SK-N-MC (cell line): ENCODE data around the gene MAPK8IP2.

Experiments used
- EZH2 ChIP-seq: fragments of 200-600 bp; sonication (generic); IDR thresholded peaks from one replicate; pipeline ENCODE4 v1.6.1; 2017; ENCODE audit warnings: antibody characterized with exemption
- POLR2AphosphoS5 ChIP-seq: IDR thresholded peaks from 2 replicates; pipeline ENCODE4 v1.6.1; 2012; ENCODE audit warnings: mild to moderate bottlenecking, low read depth, low read length, borderline replicate concordance

GRCh38 chr22:50608996-50609395 lies 8.4 kb downstream of the MAPK8IP2 start:
- TF ChIP-seq POLR2AphosphoS5 (no peak), EZH2 (no peak)
